ACC112 (cell line): ENCODE results near the gene ELOVL2.

Experiments used
- H2AFZ ChIP-seq: fragments of 200-600 bp; sonication (generic); one replicate; pipeline ENCODE4 v1.6.0; 2017; ENCODE audit warnings: antibody characterized with exemption, low read length; ENCODE audit not compliant: unreplicated experiment
- H3K27ac ChIP-seq: fragments of 200-600 bp; sonication (generic); 2 replicates; pipeline ENCODE4 v1.5.1; 2014; ENCODE audit warnings: low read depth, mild to moderate bottlenecking, antibody characterized with exemption, low read length, moderate library complexity
- H3K27me3 ChIP-seq: fragments of 200-600 bp; sonication (generic); 2 replicates; pipeline ENCODE4 v1.6.1; 2014; ENCODE audit warnings: mild to moderate bottlenecking, antibody characterized with exemption, low read length, moderate library complexity, mixed read lengths; ENCODE audit not compliant: insufficient read depth
- H3K36me3 ChIP-seq: fragments of 200-600 bp; sonication (generic); 2 replicates; pipeline ENCODE4 v1.6.1; 2016; ENCODE audit warnings: mild to moderate bottlenecking, antibody characterized with exemption, low read length, moderate library complexity, mixed read lengths; ENCODE audit not compliant: insufficient read depth
- H3K4me1 ChIP-seq: fragments of 200-600 bp; sonication (generic); one replicate; pipeline ENCODE4 v1.6.1; 2016; ENCODE audit warnings: low read length, mixed read lengths; ENCODE audit not compliant: insufficient read depth, unreplicated experiment, control insufficient read depth
- H3K4me3 ChIP-seq: fragments of 200-600 bp; sonication (generic); 2 replicates; pipeline ENCODE4 v1.5.1; 2014; ENCODE audit warnings: mild to moderate bottlenecking, low read depth, low read length
- H3K79me2 ChIP-seq: fragments of 200-600 bp; sonication (generic); one replicate; pipeline ENCODE4 v1.6.0; 2016; ENCODE audit warnings: low read length; ENCODE audit not compliant: control insufficient read depth, unreplicated experiment, insufficient read depth

The ELOVL2 gene

DNA sequence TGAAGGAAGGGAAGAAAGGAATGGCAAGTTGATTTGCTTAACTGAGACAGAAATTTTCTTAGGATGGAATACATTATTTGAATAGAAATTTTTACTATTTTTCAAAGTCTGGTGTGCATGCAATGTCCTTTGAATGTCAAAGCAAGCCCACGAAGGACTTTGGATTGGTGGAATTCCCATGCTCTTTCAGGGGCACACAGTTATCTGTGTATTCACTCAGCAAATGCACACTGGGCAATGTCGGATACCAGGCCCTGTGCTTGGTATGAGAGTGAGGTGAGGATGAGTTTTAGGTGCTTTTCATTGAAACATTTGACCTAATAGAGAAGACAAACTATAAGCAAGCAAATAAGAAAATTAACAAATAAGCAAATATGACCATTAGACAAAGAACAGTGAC is 83.9 kb downstream of the ELOVL2 start:
- Histone ChIP-seq H3K4me1 (peaks cover 9% of the 10 kb centered on the region), H3K79me2 (no peaks in the 10 kb centered on the region), H3K27ac (no peak overlapping the region), H2AFZ (no peak overlapping the region), H3K27me3 (no peaks in the 10 kb centered on the region), H3K4me3 (no peak overlapping the region), H3K36me3 (no peaks in the 10 kb centered on the region)

DNA sequence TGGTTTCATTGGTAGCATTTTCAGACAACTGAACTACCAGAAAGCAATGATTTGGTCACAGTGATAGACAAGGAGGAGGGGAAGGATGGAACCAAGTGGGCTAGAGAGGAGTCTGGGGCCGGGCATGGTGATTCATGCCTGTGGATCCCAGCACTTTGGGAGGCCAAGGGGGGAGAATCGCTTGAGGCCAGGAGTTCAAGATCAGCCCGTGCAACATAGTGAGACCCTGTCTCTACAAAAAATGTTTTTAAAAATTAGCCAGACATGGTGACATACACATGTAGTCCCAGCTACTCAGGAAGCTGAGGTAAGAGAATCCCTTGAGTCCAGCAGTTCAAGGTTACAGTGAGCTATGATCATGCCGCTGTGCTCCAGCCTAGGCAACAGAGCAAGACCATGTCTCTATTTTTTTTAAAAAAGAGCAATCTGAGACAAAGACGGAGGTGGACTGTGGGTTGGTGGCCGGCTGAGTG is 86.7 kb downstream of the ELOVL2 start:
- no peaks in the 10 kb centered on the region for H3K36me3 ChIP-seq
- H3K27ac ChIP-seq: no peak overlapping the region
- no peak overlapping the region for H2AFZ ChIP-seq
- no peaks in the 10 kb centered on the region for H3K79me2 ChIP-seq
- peaks cover 3% of the 10 kb centered on the region for H3K4me1 ChIP-seq
- H3K27me3 ChIP-seq: no peaks in the 10 kb centered on the region
- no peak overlapping the region for H3K4me3 ChIP-seq

DNA sequence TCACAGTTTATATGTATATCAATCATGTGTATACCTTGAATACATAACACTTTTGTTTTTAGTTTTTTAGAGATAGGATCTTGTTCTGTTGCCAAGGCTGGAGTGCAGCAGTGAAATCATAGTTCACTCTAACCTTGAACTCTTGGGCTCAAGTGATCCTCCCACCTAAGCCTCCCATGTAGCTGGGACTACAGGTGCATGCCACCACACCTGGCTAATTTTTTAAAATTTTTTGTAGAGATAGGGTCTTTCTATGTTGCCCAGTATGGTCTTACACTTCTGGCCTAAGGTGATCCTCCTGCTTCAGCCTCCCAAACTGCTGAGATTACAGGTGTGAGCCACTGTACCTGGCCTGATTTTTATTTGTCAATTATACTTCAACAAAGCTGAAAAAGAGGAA is 87.3 kb downstream of the ELOVL2 start:
- no peaks in the 10 kb centered on the region for H3K79me2 ChIP-seq
- H2AFZ ChIP-seq: no peak overlapping the region
- no peak overlapping the region for H3K27ac ChIP-seq
- no peaks in the 10 kb centered on the region for H3K27me3 ChIP-seq
- H3K4me3 ChIP-seq: no peak overlapping the region
- no peaks in the 10 kb centered on the region for H3K36me3 ChIP-seq
- H3K4me1 ChIP-seq: peaks cover 6% of the 10 kb centered on the region

DNA sequence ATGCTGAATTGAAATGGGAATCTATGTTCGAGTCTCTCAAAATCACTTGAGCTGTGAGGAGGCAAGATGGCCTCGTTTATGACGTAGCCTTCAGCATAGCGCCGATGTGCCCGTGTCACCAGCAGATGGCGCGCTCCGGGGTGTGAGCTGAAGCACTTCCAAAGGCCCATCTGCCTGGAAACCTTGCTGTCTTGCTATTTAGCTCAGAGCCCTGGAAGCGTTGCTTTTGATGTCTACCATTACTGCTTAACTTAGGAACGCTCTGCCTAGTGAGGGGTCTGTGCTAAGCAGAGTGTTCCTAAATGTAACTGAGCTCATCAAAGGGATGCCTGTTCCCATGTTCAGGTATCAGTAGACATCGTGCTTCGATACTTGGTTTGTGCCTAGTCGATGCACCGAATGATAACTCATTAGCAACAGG is 89.5 kb downstream of the ELOVL2 start:
- peaks cover 10% of the 10 kb centered on the region for H3K4me1 ChIP-seq
- H3K79me2 ChIP-seq: no peaks in the 10 kb centered on the region
- no peak overlapping the region for H3K4me3 ChIP-seq
- H3K27me3 ChIP-seq: no peaks in the 10 kb centered on the region; the same call in 1 of the 2 replicates
- no peak overlapping the region for H3K27ac ChIP-seq
- no peaks in the 10 kb centered on the region for H3K36me3 ChIP-seq
- H2AFZ ChIP-seq: peak overlapping the region; percentile 22

DNA sequence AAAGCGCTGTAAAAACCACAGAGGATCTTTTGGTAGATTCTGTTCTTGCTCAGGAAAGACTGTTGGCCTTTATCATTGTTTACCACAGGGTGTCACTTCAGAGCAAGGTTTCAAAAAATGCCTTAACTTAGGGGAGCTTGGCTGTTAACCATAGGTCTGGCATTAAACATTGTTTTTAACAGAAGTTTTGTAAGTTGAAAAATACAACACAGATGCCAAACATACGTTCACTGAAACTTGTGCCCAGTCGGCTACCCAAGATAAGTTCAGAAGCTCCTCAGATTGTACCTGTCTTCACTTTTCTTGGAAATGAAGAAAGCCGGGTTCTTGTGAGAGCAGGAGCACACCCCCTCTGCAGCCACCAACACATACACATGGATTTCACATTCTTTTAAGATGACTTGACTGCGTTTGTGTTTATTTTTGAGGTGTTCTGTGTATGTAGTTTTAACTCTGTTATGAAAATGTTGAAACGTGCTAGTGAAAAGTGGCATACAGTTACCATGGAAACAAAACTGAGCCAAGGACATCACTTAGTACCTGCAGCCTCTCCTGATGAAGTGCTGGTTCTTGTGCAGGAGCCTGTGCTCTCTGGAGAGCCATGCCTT is 92.3 kb downstream of the ELOVL2 start:
- Histone ChIP-seq H3K27me3 (peaks cover 14% of the 10 kb centered on the region), H3K27ac (no peak overlapping the region), H3K79me2 (no peaks in the 10 kb centered on the region), H3K36me3 (no peaks in the 10 kb centered on the region), H3K4me1 (peaks cover 10% of the 10 kb centered on the region), H2AFZ (no peak overlapping the region), H3K4me3 (no peak overlapping the region)

DNA sequence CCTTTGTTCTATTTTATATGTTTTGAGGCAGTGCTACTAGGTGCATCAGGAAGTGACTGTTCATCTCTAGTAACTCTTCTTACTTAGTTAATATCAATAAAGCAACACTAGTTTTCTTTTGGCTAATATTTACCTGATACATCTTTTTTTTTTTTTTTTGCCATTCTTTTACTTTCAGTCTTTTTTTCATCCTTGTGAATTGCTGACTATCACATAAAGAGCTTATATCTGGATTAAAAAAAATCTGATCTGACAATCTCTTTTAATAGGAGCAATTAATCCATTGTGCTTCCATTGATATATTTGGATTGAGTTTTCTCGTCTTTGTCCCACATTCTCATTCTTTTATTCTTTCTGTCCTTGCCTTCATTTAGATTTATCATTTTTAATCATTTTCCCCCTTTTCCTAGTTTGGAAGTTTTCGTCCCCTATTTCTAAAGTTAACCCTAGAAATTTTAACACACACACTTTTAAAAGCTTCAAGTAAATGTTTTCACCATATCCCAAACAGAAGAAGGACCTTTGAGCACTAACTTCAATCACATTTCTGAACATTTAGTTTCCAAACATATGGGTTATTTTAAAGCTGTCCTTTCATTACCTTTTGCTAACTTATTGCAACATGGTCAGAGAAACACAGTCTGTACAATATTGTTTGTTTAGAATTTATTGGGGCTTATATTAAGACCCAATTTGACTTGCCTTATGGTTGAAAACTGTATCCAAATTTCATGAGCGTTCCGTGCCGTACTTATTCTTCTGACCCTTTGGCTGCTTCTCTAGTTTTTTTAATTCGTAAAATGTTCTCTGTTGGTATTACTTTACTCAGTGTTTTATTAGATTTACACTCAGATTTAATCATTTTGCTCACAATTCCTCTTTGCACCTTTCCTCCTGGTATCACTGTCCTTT is 94.3 kb downstream of the ELOVL2 start:
- no peak overlapping the region for H2AFZ ChIP-seq
- peaks cover 16% of the 10 kb centered on the region for H3K27me3 ChIP-seq
- H3K4me1 ChIP-seq: peaks cover 10% of the 10 kb centered on the region
- no peak overlapping the region for H3K27ac ChIP-seq
- H3K4me3 ChIP-seq: no peak overlapping the region
- H3K79me2 ChIP-seq: no peaks in the 10 kb centered on the region
- H3K36me3 ChIP-seq: no peaks in the 10 kb centered on the region

DNA sequence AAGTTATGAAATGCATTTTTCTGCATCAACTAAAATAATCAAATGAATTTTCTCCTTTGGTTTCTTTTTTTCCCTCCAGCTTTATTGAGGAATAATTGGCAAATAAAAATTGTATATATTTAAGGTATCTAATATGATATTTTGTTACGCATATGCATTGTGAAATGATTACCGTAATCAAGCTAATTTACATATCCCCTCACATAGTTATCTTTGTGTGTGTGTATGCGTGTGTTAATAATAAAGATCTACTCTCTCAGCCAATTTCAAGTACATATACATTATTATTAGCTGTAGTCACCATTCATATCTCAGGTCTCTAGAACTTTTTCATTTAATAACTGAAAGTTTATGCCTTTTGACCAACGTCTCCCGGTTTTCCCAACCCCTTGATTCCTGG is 96.1 kb downstream of the ELOVL2 start:
- Histone ChIP-seq H3K27me3 (peaks cover 16% of the 10 kb centered on the region), H2AFZ (no peak overlapping the region), H3K79me2 (no peaks in the 10 kb centered on the region), H3K36me3 (no peaks in the 10 kb centered on the region), H3K4me3 (no peak overlapping the region), H3K4me1 (peaks cover 10% of the 10 kb centered on the region), H3K27ac (no peak overlapping the region)

DNA sequence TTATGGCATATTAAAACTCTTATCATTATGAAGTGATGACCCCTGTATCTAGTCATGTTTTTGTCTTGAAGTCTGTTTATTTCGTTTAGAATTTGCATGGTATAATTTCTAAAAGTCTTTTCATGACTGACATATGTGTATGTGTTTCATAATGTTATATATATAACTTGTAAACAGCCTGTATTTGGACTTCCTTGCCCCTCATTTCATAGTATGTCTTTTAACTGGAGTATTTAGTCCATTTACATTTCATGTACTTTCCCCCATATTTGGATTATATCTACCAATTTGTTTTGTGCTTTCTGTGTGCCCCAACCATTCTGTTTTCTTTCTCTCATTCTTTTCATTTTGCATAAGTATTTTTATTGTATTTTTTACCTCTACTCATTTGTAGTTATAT is 98.3 kb downstream of the ELOVL2 start:
- Histone ChIP-seq H3K27me3 (peaks cover 16% of the 10 kb centered on the region), H3K36me3 (no peaks in the 10 kb centered on the region), H3K27ac (no peak overlapping the region), H3K4me3 (no peak overlapping the region), H3K4me1 (no peaks in the 10 kb centered on the region), H3K79me2 (no peaks in the 10 kb centered on the region), H2AFZ (no peak overlapping the region)

DNA sequence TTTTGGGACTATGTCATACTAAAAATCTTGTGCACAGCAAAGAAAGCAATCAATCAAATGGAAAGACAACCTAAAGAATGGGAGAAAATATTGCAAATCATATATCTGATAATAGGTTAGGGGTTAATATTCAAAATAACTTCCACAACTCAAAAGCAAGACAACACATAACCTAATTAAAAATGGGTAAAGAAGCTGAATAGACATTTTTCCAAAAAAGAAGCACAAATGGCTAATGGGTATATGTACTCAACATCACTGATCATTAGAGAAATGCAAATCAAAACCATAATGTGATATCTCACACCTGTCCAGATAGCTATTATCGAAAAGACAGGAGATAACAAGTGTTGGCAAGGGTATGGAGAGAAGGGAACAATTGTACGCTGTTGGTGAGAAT is 104.3 kb downstream of the ELOVL2 start:
- Histone ChIP-seq H2AFZ (no peak overlapping the region), H3K36me3 (no peaks in the 10 kb centered on the region), H3K27me3 (peaks cover 31% of the 10 kb centered on the region), H3K27ac (no peak overlapping the region), H3K4me1 (no peaks in the 10 kb centered on the region), H3K79me2 (no peaks in the 10 kb centered on the region), H3K4me3 (no peak overlapping the region)

DNA sequence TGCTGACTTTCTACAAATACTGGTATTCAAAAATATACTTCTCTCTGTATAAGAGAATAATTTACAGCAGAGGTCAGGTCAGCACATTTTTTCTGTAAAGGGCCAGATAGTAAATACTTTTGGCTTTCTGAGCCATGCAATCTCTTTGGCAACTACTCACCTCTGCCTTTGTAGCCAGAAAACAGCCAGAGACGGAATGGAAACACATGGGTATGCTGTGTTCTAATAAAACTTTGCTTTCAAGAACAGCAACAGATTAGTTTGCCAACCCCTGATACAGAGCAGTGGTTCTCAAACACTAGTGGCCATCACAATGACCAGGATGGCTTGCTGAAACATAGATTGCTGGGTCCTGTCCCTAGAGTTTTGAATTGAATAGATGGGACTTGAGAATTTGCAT is 111.0 kb downstream of the ELOVL2 start:
- no peak overlapping the region for H2AFZ ChIP-seq

More for the DNA sequence above, 111.0 kb downstream of the ELOVL2 start:
- Histone ChIP-seq H3K36me3 (no peaks in the 10 kb centered on the region), H3K4me3 (no peak overlapping the region), H3K27me3 (peaks cover 54% of the 10 kb centered on the region), H3K79me2 (no peaks in the 10 kb centered on the region), H3K27ac (no peak overlapping the region), H3K4me1 (no peaks in the 10 kb centered on the region)
